NCI-H2196 (cell line): ENCODE measurements around the gene NRIP1.
A peak's percentile ranks its signal among the peaks of the same experiment; 100 is the strongest.
"Not testable (repeated sequence)": the region's sequence is repeated elsewhere in the genome, so short reads cannot be mapped to it uniquely, and the experiment has no call there.

Source experiments
- DNase-seq: peaks from one replicate; lab custom pipeline; 2025; ENCODE audit not compliant: unreplicated experiment; lab: John Stamatoyannopoulos, UW

Gene NRIP1

GRCh38 chr21:14981246-14981645 is 83.6 kb downstream of the NRIP1 start:
- DNase-seq, result no peak

- no peak for DNase-seq
Measured at GRCh38 chr21:14979264-14979663, 85.5 kb downstream of the NRIP1 start.

- DNase-seq, result peak; percentile 70
Measured at GRCh38 chr21:14977814-14978213, 87.0 kb downstream of the NRIP1 start.

GRCh38 chr21:14975136-14975919 is 89.5 kb downstream of the NRIP1 start:
- DNase-seq, result no peak

- DNase-seq, result no peak
Measured at GRCh38 chr21:14972678-14973077, 92.1 kb downstream of the NRIP1 start.

GRCh38 chr21:14968821-14969220 is 96.0 kb downstream of the NRIP1 start:
- no peak for DNase-seq

GRCh38 chr21:14968029-14968428 is 96.8 kb downstream of the NRIP1 start:
- DNase-seq, result no peak

- no peak for DNase-seq
Measured at GRCh38 chr21:14964621-14965020, 100.2 kb downstream of the NRIP1 start.

- no peak for DNase-seq
Measured at GRCh38 chr21:14962217-14962616, 102.6 kb downstream of the NRIP1 start.

GRCh38 chr21:14961502-14961901 is 103.3 kb downstream of the NRIP1 start:
- no peak for DNase-seq

GRCh38 chr21:14959343-14959742 is 105.5 kb downstream of the NRIP1 start:
- DNase-seq, result no peak

GRCh38 chr21:14957836-14958235 is 107.0 kb downstream of the NRIP1 start:
- DNase-seq, result no peak

- DNase-seq, result no peak
Measured at GRCh38 chr21:14956807-14957206, 108.0 kb downstream of the NRIP1 start.

GRCh38 chr21:14955936-14956520 is 108.8 kb downstream of the NRIP1 start:
- DNase-seq, result no peak

GRCh38 chr21:14952916-14953315 is 111.9 kb downstream of the NRIP1 start:
- DNase-seq, result no peak

GRCh38 chr21:14949603-14950002 is 115.2 kb downstream of the NRIP1 start:
- DNase-seq, result no peak

- no peak for DNase-seq
Measured at GRCh38 chr21:14947613-14948160, 117.1 kb downstream of the NRIP1 start.

- no peak for DNase-seq
Measured at GRCh38 chr21:14945176-14945575, 119.6 kb downstream of the NRIP1 start.

- DNase-seq, result no peak
Measured at GRCh38 chr21:14943616-14944015, 121.2 kb downstream of the NRIP1 start.

GRCh38 chr21:14942801-14943490 is 121.9 kb downstream of the NRIP1 start:
- DNase-seq, result peak; percentile 35

GRCh38 chr21:14927324-14927723 is 137.5 kb downstream of the NRIP1 start:
- DNase-seq, result not testable (repeated sequence)

GRCh38 chr21:14926186-14926585 is 138.6 kb downstream of the NRIP1 start:
- DNase-seq, result no peak
